ENCODE measurements around the gene CTBP2. TPM values are rescaled to one million over a fixed set of nuclear protein-coding genes. Genes with fewer than 3 reads are reported as not detected.

CTBP2 gene
- total RNA-seq, 1 donor from 2014 or later: 90.6 TPM

DNA sequence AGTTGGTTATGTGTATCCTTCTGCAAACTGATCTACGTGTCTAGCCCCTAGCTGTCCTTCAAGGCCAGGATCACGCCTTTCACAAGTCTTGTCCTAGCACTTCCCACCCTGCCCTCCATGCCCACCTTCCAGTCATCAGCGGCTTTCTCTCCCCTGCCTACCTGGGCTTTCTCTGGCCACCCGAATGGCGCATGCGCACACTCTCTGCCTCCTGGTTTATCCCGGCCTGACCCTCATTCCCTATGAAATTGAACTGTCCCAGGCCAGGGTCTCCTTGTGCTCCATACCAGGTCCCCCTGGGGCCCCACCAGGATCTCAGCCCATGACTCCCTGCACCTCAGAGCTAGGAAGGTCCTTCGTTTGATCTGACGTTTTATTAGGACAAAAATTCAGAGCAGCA is 31.6 kb upstream of the CTBP2 start:
- DNase-seq (ENCODE audit: low spot score): no peak
- H3K36me3 Mint-ChIP-seq (ENCODE audit: low read depth): no peaks in the 10 kb centered on the region
- TF ChIP-seq CTCF (IDR thresholded peaks at IDR 0.05): no peak
- H3K27me3 Mint-ChIP-seq (ENCODE audit: low read depth): peaks cover 29% of the 10 kb centered on the region
- no peaks in the 10 kb centered on the region for H3K4me1 Mint-ChIP-seq (ENCODE audit: low read depth)
- no peaks in the 10 kb centered on the region for H3K9me3 Mint-ChIP-seq (ENCODE audit: low read depth)
- no peak overlapping the region for H3K27ac Mint-ChIP-seq (ENCODE audit: unreplicated experiment)
- no peak overlapping the region for H3K4me3 Mint-ChIP-seq (ENCODE audit: unreplicated experiment)

GRCh38 chr10:125190946-125191345 is 30.6 kb upstream of the CTBP2 start:
- Mint-ChIP-seq H3K27ac (ENCODE audit: unreplicated experiment) (no peak overlapping the region), H3K27me3 (ENCODE audit: low read depth) (peaks cover 29% of the 10 kb centered on the region), H3K4me3 (ENCODE audit: unreplicated experiment) (no peak overlapping the region), H3K36me3 (ENCODE audit: low read depth) (no peaks in the 10 kb centered on the region), H3K4me1 (ENCODE audit: low read depth) (no peaks in the 10 kb centered on the region), H3K9me3 (ENCODE audit: low read depth) (no peaks in the 10 kb centered on the region)
- TF ChIP-seq CTCF (IDR thresholded peaks at IDR 0.05): no peak
- no peak for DNase-seq (ENCODE audit: low spot score)

GRCh38 chr10:125190414-125190813 is 30.1 kb upstream of the CTBP2 start:
- no peak for DNase-seq (ENCODE audit: low spot score)
- Mint-ChIP-seq H3K36me3 (ENCODE audit: low read depth) (no peaks in the 10 kb centered on the region), H3K27ac (ENCODE audit: unreplicated experiment) (no peak overlapping the region), H3K4me3 (ENCODE audit: unreplicated experiment) (no peak overlapping the region), H3K9me3 (ENCODE audit: low read depth) (no peaks in the 10 kb centered on the region), H3K4me1 (ENCODE audit: low read depth) (no peaks in the 10 kb centered on the region), H3K27me3 (ENCODE audit: low read depth) (peaks cover 29% of the 10 kb centered on the region)
- TF ChIP-seq CTCF (IDR thresholded peaks at IDR 0.05): no peak

DNA sequence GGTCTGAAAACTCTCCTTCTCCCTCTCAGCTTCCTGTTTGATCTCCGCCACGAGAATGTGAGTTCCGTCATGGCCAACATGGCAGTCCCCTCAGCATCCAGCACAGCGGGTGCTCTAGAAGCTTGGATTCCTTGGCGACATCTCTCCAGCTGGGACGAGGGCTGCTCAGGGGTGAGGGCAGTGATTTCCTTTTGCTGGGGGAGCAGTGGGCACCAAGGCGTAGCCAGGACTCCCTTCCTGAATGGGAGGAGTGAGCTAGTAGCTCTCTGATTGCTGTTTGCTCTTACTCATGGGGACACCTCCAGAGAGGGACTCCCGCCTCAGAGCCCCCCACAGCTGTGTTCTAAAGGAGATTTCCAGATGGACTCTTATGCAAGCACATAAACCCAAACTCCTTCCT is 28.8 kb upstream of the CTBP2 start:
- no peaks in the 10 kb centered on the region for H3K9me3 Mint-ChIP-seq (ENCODE audit: low read depth)
- H3K36me3 Mint-ChIP-seq (ENCODE audit: low read depth): no peaks in the 10 kb centered on the region
- H3K27ac Mint-ChIP-seq (ENCODE audit: unreplicated experiment): no peak overlapping the region
- H3K27me3 Mint-ChIP-seq (ENCODE audit: low read depth): peaks cover 29% of the 10 kb centered on the region
- no peak for TF ChIP-seq CTCF (IDR thresholded peaks at IDR 0.05)
- no peak for DNase-seq (ENCODE audit: low spot score)
- no peaks in the 10 kb centered on the region for H3K4me1 Mint-ChIP-seq (ENCODE audit: low read depth)
- no peak overlapping the region for H3K4me3 Mint-ChIP-seq (ENCODE audit: unreplicated experiment)

DNA sequence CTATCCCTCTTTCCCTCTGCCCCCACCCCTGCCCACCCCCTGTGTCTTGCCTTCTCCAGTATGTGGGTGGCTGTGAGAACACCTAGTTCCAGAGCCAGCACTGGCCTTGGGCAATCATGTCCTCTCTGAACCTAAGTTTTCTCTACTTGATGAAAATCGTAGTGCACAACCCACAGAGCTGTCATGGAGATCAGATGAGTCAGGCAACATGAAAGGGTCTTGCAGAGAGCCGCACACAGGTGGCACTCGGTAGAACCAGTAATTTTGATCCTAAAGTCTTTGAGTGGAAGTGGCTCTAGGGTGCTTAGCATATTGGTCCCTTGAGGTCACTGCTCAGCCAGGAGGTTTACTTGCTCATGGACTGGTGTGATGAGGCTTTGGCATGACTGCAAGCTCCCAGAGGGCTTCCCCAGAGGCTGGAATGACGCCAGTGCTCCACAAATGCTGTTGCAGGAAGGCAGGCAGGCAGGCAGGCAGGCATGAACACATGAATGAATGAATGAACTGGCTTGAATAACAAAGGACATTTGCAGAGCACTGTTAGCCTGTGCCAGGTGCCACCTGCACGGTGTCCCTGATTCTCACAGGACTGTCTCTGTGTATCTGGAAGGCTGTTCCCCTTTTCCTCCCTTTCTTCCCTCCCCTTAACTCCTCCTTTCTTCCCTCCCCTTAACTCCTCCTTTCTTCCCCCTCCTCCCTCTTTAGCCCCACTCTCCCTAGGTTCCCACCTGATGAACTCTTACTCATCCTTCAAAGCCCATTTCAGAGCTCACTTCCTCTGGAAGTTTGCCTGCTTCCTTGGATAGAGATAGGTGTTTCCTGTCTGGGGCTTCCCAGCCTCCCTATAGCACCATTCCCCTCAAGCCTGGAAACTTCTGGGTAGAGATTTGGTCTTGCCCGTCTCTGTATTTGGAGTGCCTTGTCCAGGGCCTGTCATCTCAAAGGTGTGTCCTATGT is 27.2 kb upstream of the CTBP2 start:
- H3K4me3 Mint-ChIP-seq (ENCODE audit: unreplicated experiment): no peak overlapping the region
- H3K9me3 Mint-ChIP-seq (ENCODE audit: low read depth): peaks cover 3% of the 10 kb centered on the region
- no peak overlapping the region for H3K27ac Mint-ChIP-seq (ENCODE audit: unreplicated experiment)
- DNase-seq (ENCODE audit: low spot score): no peak
- H3K4me1 Mint-ChIP-seq (ENCODE audit: low read depth): no peaks in the 10 kb centered on the region
- H3K27me3 Mint-ChIP-seq (ENCODE audit: low read depth): peaks cover 31% of the 10 kb centered on the region
- no peak for TF ChIP-seq CTCF (IDR thresholded peaks at IDR 0.05)
- no peaks in the 10 kb centered on the region for H3K36me3 Mint-ChIP-seq (ENCODE audit: low read depth)
